OCI-LY1 (cell line): ENCODE results near the gene FBXW12.
"Not testable (repeated sequence)": the region's sequence is repeated elsewhere in the genome, so short reads cannot be mapped to it uniquely, and the experiment has no call there.

Experiments used
- H2AFZ ChIP-seq: fragments of 200-600 bp; sonication (generic), shearing (Covaris generic); 2 replicates; pipeline ENCODE4 v1.6.0; 2014; ENCODE audit warnings: antibody characterized with exemption, mild to moderate bottlenecking, low read length
- H3F3A ChIP-seq: fragments of 200-600 bp; sonication (generic), shearing (Covaris generic); 2 replicates; pipeline ENCODE4 v1.6.0; 2014; ENCODE audit warnings: mild to moderate bottlenecking, antibody characterized with exemption, low read length, moderate library complexity; ENCODE audit not compliant: insufficient read depth
- H3K27ac ChIP-seq: fragments of 200-600 bp; sonication (generic); 2 replicates; pipeline ENCODE4 v1.5.1; 2014; ENCODE audit warnings: low read length, mixed run types, mild to moderate bottlenecking, low read depth; ENCODE audit not compliant: poor library complexity, severe bottlenecking
- H3K27me3 ChIP-seq: fragments of 200-600 bp; sonication (generic); 2 replicates; pipeline ENCODE4 v1.6.0; 2014; ENCODE audit warnings: antibody characterized with exemption, mild to moderate bottlenecking, low read length, moderate library complexity; ENCODE audit not compliant: insufficient read depth
- H3K36me3 ChIP-seq: fragments of 200-600 bp; sonication (generic); 2 replicates; pipeline ENCODE4 v1.6.1; 2014; ENCODE audit warnings: mild to moderate bottlenecking, antibody characterized with exemption, low read length, moderate library complexity, mixed read lengths; ENCODE audit not compliant: insufficient read depth
- H3K4me1 ChIP-seq: fragments of 200-600 bp; sonication (generic); 2 replicates; pipeline ENCODE4 v1.5.1; 2014; ENCODE audit warnings: mild to moderate bottlenecking, low read length, moderate library complexity; ENCODE audit not compliant: insufficient read depth, severe bottlenecking
- H3K4me2 ChIP-seq: fragments of 200-600 bp; sonication (generic), shearing (Covaris generic); 2 replicates; pipeline ENCODE4 v1.6.1; 2014; ENCODE audit warnings: low read length
- H3K4me3 ChIP-seq: fragments of 200-600 bp; sonication (generic); 2 replicates; pipeline ENCODE4 v1.5.1; 2014; ENCODE audit warnings: low read length, low read depth, mild to moderate bottlenecking, mixed read lengths; ENCODE audit not compliant: poor library complexity, severe bottlenecking
- H3K79me2 ChIP-seq: fragments of 200-600 bp; shearing (Covaris generic); 2 replicates; pipeline ENCODE4 v1.6.1; 2016; ENCODE audit warnings: mixed run types, low read length, mixed read lengths; ENCODE audit not compliant: insufficient read depth
- H3K9ac ChIP-seq: fragments of 200-600 bp; sonication (generic), shearing (Covaris generic); 2 replicates; pipeline ENCODE4 v1.6.1; 2014; ENCODE audit warnings: mild to moderate bottlenecking, low read length, mixed read lengths
- H3K9me2 ChIP-seq: fragments of 200-600 bp; sonication (generic), shearing (Covaris generic); 2 replicates; pipeline ENCODE4 v1.6.1; 2014; ENCODE audit warnings: low read depth, mild to moderate bottlenecking, low read length, mixed read lengths
- H3K9me3 ChIP-seq: fragments of 200-600 bp; shearing (Covaris generic); 2 replicates; pipeline ENCODE4 v1.6.1; 2014; ENCODE audit warnings: low read length, mixed read lengths
- H4K20me1 ChIP-seq: fragments of 200-600 bp; sonication (generic), shearing (Covaris generic); 2 replicates; pipeline ENCODE4 v1.6.0; 2016; ENCODE audit warnings: mild to moderate bottlenecking, low read length; ENCODE audit not compliant: insufficient read depth
- EZH2 ChIP-seq: fragments of 200-600 bp; sonication (generic), shearing (Covaris generic); IDR thresholded peaks from 2 replicates; pipeline ENCODE4 v1.8.0; 2017; ENCODE audit warnings: borderline replicate concordance, mixed run types, mild to moderate bottlenecking, antibody characterized with exemption, low read length, moderate library complexity, mixed read lengths
- TF ChIP-seq, protein P1 (sequence below): fragments of 200-600 bp; sonication (generic), shearing (Covaris generic); IDR thresholded peaks from 2 replicates; pipeline ENCODE4 v1.5.1; 2017; ENCODE audit warnings: mild to moderate bottlenecking, antibody characterized with exemption, low read length, moderate library complexity, mixed read lengths

The FBXW12 gene

DNA sequence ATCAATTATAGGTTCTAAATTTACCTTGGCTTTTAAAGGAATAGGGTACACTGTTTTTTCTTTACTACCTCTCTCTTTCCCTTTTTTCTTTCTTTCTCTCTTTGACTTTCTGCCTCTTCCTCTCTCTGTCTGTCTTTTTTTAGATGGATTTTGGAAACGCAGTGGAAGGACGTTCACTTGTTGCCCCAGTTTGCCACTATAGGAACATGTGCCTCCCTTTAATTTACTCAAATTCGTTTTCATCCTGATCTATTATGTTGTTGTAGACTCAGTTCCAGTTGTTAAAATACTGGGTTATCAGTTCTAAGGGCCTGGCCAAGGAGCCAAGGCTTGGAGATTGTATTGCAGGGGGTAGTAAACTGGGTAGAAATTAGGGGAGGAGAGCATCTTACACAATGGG lies 37.4 kb upstream of the FBXW12 start:
- Histone ChIP-seq H3K9me2 (no peaks in the 10 kb centered on the region), H3K79me2 (no peaks in the 10 kb centered on the region), H3F3A (no peaks in the 10 kb centered on the region), H3K36me3 (no peaks in the 10 kb centered on the region), H3K4me2 (no peak overlapping the region), H3K27ac (no peak overlapping the region), H3K4me1 (peaks cover 4% of the 10 kb centered on the region), H3K4me3 (no peak overlapping the region), H3K9me3 (no peaks in the 10 kb centered on the region), H2AFZ (no peak overlapping the region), H3K9ac (no peak overlapping the region), H3K27me3 (peaks cover 9% of the 10 kb centered on the region; the same call in 1 of the 2 replicates), H4K20me1 (no peaks in the 10 kb centered on the region)
- TF ChIP-seq EZH2, result no peak
- TF ChIP-seq, protein P1, sequence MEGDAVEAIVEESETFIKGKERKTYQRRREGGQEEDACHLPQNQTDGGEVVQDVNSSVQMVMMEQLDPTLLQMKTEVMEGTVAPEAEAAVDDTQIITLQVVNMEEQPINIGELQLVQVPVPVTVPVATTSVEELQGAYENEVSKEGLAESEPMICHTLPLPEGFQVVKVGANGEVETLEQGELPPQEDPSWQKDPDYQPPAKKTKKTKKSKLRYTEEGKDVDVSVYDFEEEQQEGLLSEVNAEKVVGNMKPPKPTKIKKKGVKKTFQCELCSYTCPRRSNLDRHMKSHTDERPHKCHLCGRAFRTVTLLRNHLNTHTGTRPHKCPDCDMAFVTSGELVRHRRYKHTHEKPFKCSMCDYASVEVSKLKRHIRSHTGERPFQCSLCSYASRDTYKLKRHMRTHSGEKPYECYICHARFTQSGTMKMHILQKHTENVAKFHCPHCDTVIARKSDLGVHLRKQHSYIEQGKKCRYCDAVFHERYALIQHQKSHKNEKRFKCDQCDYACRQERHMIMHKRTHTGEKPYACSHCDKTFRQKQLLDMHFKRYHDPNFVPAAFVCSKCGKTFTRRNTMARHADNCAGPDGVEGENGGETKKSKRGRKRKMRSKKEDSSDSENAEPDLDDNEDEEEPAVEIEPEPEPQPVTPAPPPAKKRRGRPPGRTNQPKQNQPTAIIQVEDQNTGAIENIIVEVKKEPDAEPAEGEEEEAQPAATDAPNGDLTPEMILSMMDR, result no peak

DNA sequence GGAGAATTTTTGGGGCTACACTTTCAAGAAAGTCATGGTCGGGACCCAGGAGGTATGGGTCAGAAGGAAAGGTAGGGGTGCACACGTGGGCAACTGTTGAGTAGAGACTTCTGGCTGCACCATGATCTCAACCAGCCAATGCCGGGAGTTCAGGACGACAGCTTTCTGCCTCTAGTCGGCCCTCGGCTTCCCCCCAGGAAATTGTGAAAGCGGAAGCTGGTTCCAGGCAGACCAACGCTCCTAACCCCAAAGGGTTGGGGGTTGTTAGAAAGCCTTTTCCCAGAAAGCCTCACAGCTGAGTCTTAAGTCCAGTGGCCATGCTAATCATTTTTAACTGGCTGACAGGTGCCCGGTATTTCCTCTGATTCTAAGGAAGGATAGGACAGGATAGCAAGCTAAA lies 36.7 kb upstream of the FBXW12 start:
- not testable (repeated sequence) for H2AFZ ChIP-seq, H3K9ac ChIP-seq, H3K9me2 ChIP-seq, H3F3A ChIP-seq, H3K27ac ChIP-seq, H3K4me2 ChIP-seq, H3K4me1 ChIP-seq, H3K27me3 ChIP-seq, H4K20me1 ChIP-seq, H3K4me3 ChIP-seq, H3K36me3 ChIP-seq, H3K9me3 ChIP-seq, H3K79me2 ChIP-seq

- H3K9me2 ChIP-seq, H3F3A ChIP-seq, H3K27me3 ChIP-seq: not testable (repeated sequence)
These were observed 34.5 kb upstream of the FBXW12 start for GRCh38 chr3:48337536-48337935.

DNA sequence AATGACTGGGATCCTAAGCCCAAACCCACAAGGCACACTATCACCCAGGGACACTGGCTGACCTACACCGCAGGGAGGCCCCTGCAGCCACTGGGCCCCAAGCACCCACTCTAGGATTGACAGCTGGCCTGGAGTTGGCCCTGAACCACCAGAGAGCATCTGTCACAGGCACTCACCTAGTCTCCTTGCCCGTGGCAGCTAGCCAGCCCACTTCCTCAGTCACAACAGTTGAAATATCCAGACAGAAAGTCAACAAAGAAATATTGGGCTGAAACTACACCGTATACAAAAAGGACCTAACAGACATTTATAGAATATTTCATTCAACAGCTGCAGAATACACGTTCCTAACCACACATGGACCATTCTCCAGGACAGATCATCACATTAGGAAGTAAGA lies 33.4 kb upstream of the FBXW12 start:
- H3F3A ChIP-seq, result no peaks in the 10 kb centered on the region
- no peak overlapping the region for H3K4me2 ChIP-seq
- H3K27ac ChIP-seq, result no peak overlapping the region
- H3K9me3 ChIP-seq, result no peaks in the 10 kb centered on the region
- peaks cover 7% of the 10 kb centered on the region; the same call in 1 of the 2 replicates for H3K27me3 ChIP-seq
- no peak overlapping the region for H3K4me3 ChIP-seq
- no peaks in the 10 kb centered on the region for H3K79me2 ChIP-seq
- no peak overlapping the region for H2AFZ ChIP-seq
- no peaks in the 10 kb centered on the region for H3K9me2 ChIP-seq
- H3K36me3 ChIP-seq, result no peaks in the 10 kb centered on the region
- H3K9ac ChIP-seq, result no peak overlapping the region
- TF ChIP-seq, protein P1, result no peak
- no peak for TF ChIP-seq EZH2
- no peaks in the 10 kb centered on the region for H4K20me1 ChIP-seq
- H3K4me1 ChIP-seq, result peaks cover 4% of the 10 kb centered on the region

More at GRCh38 chr3:48337536-48337935, 34.5 kb upstream of the FBXW12 start:
- not testable (repeated sequence) for H3K9ac ChIP-seq, H4K20me1 ChIP-seq, H3K9me3 ChIP-seq, H2AFZ ChIP-seq, H3K36me3 ChIP-seq, H3K4me2 ChIP-seq, H3K4me1 ChIP-seq, H3K27ac ChIP-seq, H3K79me2 ChIP-seq, H3K4me3 ChIP-seq
